IMR-90 (cell line): ENCODE results near the gene ARHGAP19. TPM values are rescaled to one million over a fixed set of nuclear protein-coding genes. Genes with fewer than 3 reads are reported as not detected.

Experiments used
- ATAC-seq: fragments of 200-7000 bp; cut with Tn5 transposase; 2 replicates; pipeline ENCODE4 v1.9.1; 2020; ENCODE audit warnings: low read depth, mild to moderate bottlenecking, moderate library complexity
- BruUV-seq: library from RNA; stranded (reverse); fragments of 400-500 nt; replicated peaks from 2 replicates; lab custom pipeline; 2021; lab: Mats Ljungman, UMichigan
- CTCF ChIA-PET: fragments of 300-600 bp; formaldehyde crosslinking; extraction: SDS; loops from one replicate; lab custom pipeline; 2021; ENCODE audit warnings: antibody characterized with exemption; lab: Yijun Ruan, JAX
- POLR2A ChIA-PET: fragments of 300-600 bp; sonication (Branson Sonifier 250); formaldehyde crosslinking; loops from one replicate; lab custom pipeline; 2022; ENCODE audit warnings: antibody characterized with exemption; ENCODE audit not compliant: unreplicated experiment; lab: Charles Lee
- DNase-seq: peaks from one replicate; pipeline ENCODE4 v3.0.0; 2013
- H2AFZ ChIP-seq: replicated peaks from 2 replicates; pipeline ENCODE3; 2013; ENCODE audit warnings: low read length, mild to moderate bottlenecking; ENCODE audit not compliant: poor library complexity
- H2AK5ac ChIP-seq: 2 replicates; pipeline ENCODE4 v1.6.1; 2013; ENCODE audit warnings: low read depth, low read length, inconsistent platforms
- H2AK9ac ChIP-seq: replicated peaks from 2 replicates; pipeline ENCODE3; 2013; ENCODE audit warnings: mild to moderate bottlenecking, low read depth, low read length, moderate library complexity; ENCODE audit not compliant: poor library complexity
- H2BK120ac ChIP-seq: 2 replicates; pipeline ENCODE4 v1.6.1; 2013; ENCODE audit warnings: low read depth, low read length, inconsistent platforms
- H2BK15ac ChIP-seq: 3 replicates; pipeline ENCODE4 v1.6.1; 2013; ENCODE audit warnings: low read depth, low read length, inconsistent platforms
- H2BK20ac ChIP-seq: 2 replicates; pipeline ENCODE4 v1.6.1; 2013; ENCODE audit warnings: low read depth, mild to moderate bottlenecking, inconsistent platforms, low read length, moderate library complexity
- H2BK5ac ChIP-seq: 2 replicates; pipeline ENCODE4 v1.6.1; 2013; ENCODE audit warnings: mild to moderate bottlenecking, low read depth, low read length, inconsistent platforms; ENCODE audit not compliant: poor library complexity, severe bottlenecking
- H3K14ac ChIP-seq: replicated peaks from 2 replicates; pipeline ENCODE4 v1.6.1; 2013; ENCODE audit warnings: low read depth, low read length, inconsistent platforms
- H3K18ac ChIP-seq: 2 replicates; pipeline ENCODE4 v1.6.1; 2013; ENCODE audit warnings: low read depth, low read length, control low read depth
- H3K23ac ChIP-seq: 2 replicates; pipeline ENCODE4 v1.6.1; 2013; ENCODE audit warnings: low read depth, low read length, inconsistent platforms
- H3K27ac ChIP-seq: 2 replicates; pipeline ENCODE4 v1.5.1; 2013; ENCODE audit warnings: mild to moderate bottlenecking, control low read depth, low read length; ENCODE audit not compliant: insufficient read depth
- H3K27me3 ChIP-seq: 2 replicates; pipeline ENCODE4 v1.6.1; 2013; ENCODE audit warnings: low read length; ENCODE audit not compliant: control insufficient read depth, insufficient read depth
- H3K36me3 ChIP-seq: 2 replicates; pipeline ENCODE4 v1.6.1; 2013; ENCODE audit warnings: low read length, mixed read lengths; ENCODE audit not compliant: control insufficient read depth, insufficient read depth
- H3K4ac ChIP-seq: 2 replicates; pipeline ENCODE4 v1.6.1; 2013; ENCODE audit warnings: low read depth, low read length, inconsistent platforms
- H3K4me1 ChIP-seq: 2 replicates; pipeline ENCODE4 v1.6.1; 2013; ENCODE audit warnings: low read length, mixed read lengths; ENCODE audit not compliant: control insufficient read depth, insufficient read depth
- H3K4me2 ChIP-seq: 2 replicates; pipeline ENCODE4 v1.6.1; 2013; ENCODE audit warnings: low read depth, mild to moderate bottlenecking, control low read depth, low read length, moderate library complexity
- H3K4me3 ChIP-seq: 2 replicates; pipeline ENCODE4 v1.5.1; 2013; ENCODE audit warnings: low read depth, mild to moderate bottlenecking, control low read depth, low read length, moderate library complexity; ENCODE audit not compliant: insufficient read depth
- H3K56ac ChIP-seq: 2 replicates; pipeline ENCODE4 v1.6.1; 2013; ENCODE audit warnings: low read length, inconsistent platforms; ENCODE audit not compliant: insufficient read depth; ENCODE audit errors: extremely low read depth
- H3K79me1 ChIP-seq, 2 experiments: 2 replicates each; pipeline ENCODE4 v1.6.1; 2013; ENCODE audit warnings: low read length in 2 of 2, inconsistent platforms in 1 of 2, low read depth in 1 of 2
- H3K9ac ChIP-seq: 2 replicates; pipeline ENCODE4 v1.6.1; 2013; ENCODE audit warnings: low read depth, low read length, control low read depth
- H3K9me1 ChIP-seq: 2 replicates; pipeline ENCODE4 v1.6.1; 2013; ENCODE audit warnings: low read length, inconsistent platforms; ENCODE audit not compliant: insufficient read depth
- H3K9me3 ChIP-seq: 2 replicates; pipeline ENCODE4 v1.6.1; 2013; ENCODE audit warnings: low read length; ENCODE audit not compliant: control insufficient read depth, insufficient read depth
- H4K20me1 ChIP-seq: 2 replicates; pipeline ENCODE4 v1.6.1; 2013; ENCODE audit warnings: low read length, inconsistent platforms; ENCODE audit not compliant: insufficient read depth
- H4K5ac ChIP-seq: 2 replicates; pipeline ENCODE4 v1.6.1; 2013; ENCODE audit warnings: mild to moderate bottlenecking, low read depth, low read length, control low read depth
- H4K8ac ChIP-seq, 2 experiments: 2 replicates each; pipeline ENCODE4 v1.6.1; 2013; ENCODE audit warnings: low read depth in 2 of 2, low read length in 2 of 2, control low read depth in 1 of 2, inconsistent platforms in 1 of 2
- H4K91ac ChIP-seq: 2 replicates; pipeline ENCODE4 v1.6.1; 2013; ENCODE audit warnings: low read depth, low read length, inconsistent platforms; ENCODE audit not compliant: insufficient read depth
- CHD1 ChIP-seq: IDR thresholded peaks from 2 replicates; pipeline ENCODE4 v1.6.1; 2012; ENCODE audit warnings: low read depth, low read length, improper control_type of control experiment
- MAFK ChIP-seq: IDR thresholded peaks from 2 replicates; pipeline ENCODE4 v1.6.1; 2012; ENCODE audit warnings: low read depth, low read length, improper control_type of control experiment
- MAZ ChIP-seq: IDR thresholded peaks from 2 replicates; pipeline ENCODE4 v1.6.1; 2012; ENCODE audit warnings: low read depth, mild to moderate bottlenecking, low read length, improper control_type of control experiment, moderate library complexity, borderline replicate concordance
- MXI1 ChIP-seq: IDR thresholded peaks from 2 replicates; pipeline ENCODE4 v1.6.1; 2012; ENCODE audit warnings: low read depth, mild to moderate bottlenecking, low read length, moderate library complexity, borderline replicate concordance
- NFE2L2 ChIP-seq: fragments of 150-350 bp; IDR thresholded peaks from 2 replicates; pipeline ENCODE4 v1.6.1; 2016; ENCODE audit warnings: low read depth, mild to moderate bottlenecking, low read length
- POLR2A ChIP-seq: IDR thresholded peaks from 2 replicates; pipeline ENCODE4 v1.6.1; 2012; ENCODE audit warnings: mild to moderate bottlenecking, low read depth, low read length
- RAD21 ChIP-seq: IDR thresholded peaks from 2 replicates; pipeline ENCODE4 v1.6.1; 2012; ENCODE audit warnings: low read length, improper control_type of control experiment
- RCOR1 ChIP-seq: IDR thresholded peaks from 2 replicates; pipeline ENCODE4 v1.6.1; 2012; ENCODE audit warnings: mild to moderate bottlenecking, low read length, improper control_type of control experiment; ENCODE audit not compliant: insufficient replicate concordance
- RFX5 ChIP-seq: IDR thresholded peaks from 2 replicates; pipeline ENCODE4 v1.8.0; 2012; ENCODE audit warnings: low read depth, mild to moderate bottlenecking, low read length, moderate library complexity
- WGBS, 2 experiments: methylation state at CpG; one replicate each; pipeline versions ENCODE4 v1.1.5 to v1.1.7; 2013; ENCODE audit warnings: missing lambda C conversion rate in 2 of 2; ENCODE audit not compliant: insufficient read length in 1 of 2; ENCODE audit errors: extremely low coverage in 2 of 2; 5-methylcytosine and 5-hydroxymethylcytosine counted together
- dilution Hi-C: fragments of 300-500 bp; cut with HindIII; formaldehyde crosslinking; loops from one replicate; pipeline ENCODE4 v1.14.3; 2018; ENCODE audit warnings: low sequenced_read_pairs; ENCODE audit not compliant: unreplicated experiment
- in situ Hi-C: fragments of 300-500 bp; cut with MboI; formaldehyde crosslinking; loops from 3 replicates; pipeline ENCODE4 v1.14.3; 2019; ENCODE audit warnings: low sequenced_read_pairs, inconsistent platforms, mixed read lengths
- intact Hi-C: fragments of 100-400 bp; cut with micrococcal nuclease; formaldehyde crosslinking; loops from 2 replicates; pipeline ENCODE4 v1.10.0; 2022
- polyA plus RNA-seq, 3 experiments: library from polyadenylated mRNA; depleted of rRNA; stranded (reverse); fragments of >200 nt; gene quantifications; 2 replicates each; pipeline ENCODE4 v1.2.3, GENCODE V29; 2012; ENCODE audit warnings: low replicate concordance in 1 of 3
- total RNA-seq: library from RNA; depleted of rRNA; stranded (reverse); fragments of >200 nt; gene quantifications from 2 replicates; pipeline ENCODE4 v1.2.3, GENCODE V29; 2012
- TF ChIP-seq, protein P1 (sequence below): fragments of 150-350 bp; IDR thresholded peaks from 2 replicates; pipeline ENCODE4 v1.6.1; 2016; ENCODE audit warnings: low read depth, mild to moderate bottlenecking, low read length, moderate library complexity, borderline replicate concordance

The ARHGAP19 gene
- total and polyA plus RNA-seq, 2 of the 4 experiments (the other 2 are of a cell fraction), result 6.3 to 7.0 TPM

DNA sequence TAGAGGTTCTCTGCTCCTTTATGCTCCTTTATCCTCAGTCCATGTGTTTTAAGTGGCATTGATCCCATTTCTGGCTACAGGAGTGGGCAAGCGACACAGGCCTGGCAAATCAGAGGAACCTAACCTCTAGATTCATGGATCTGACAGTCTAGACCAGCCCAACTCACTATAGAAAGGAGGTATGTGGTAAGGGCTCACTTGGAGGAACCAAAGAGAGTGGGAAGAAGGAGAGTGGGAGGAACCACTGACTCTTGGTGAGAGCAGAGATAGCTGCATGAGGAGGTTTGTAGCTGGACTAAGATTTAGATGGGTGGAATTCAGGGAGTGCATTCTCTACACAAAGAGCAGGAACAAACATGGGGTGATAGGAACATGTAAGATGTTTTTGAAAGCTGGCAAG lies 15.0 kb upstream of the ARHGAP19 start:
- H3K9me3 ChIP-seq, result no peaks in the 10 kb centered on the region
- H3K27ac ChIP-seq, result no peak overlapping the region
- BruUV-seq, result no TSS peak
- H3K4me2 ChIP-seq, result no peak overlapping the region
- H2AK5ac ChIP-seq, result no peak overlapping the region
- no peak overlapping the region for H2BK15ac ChIP-seq
- H2AK9ac ChIP-seq, result no peak overlapping the region
- H2BK5ac ChIP-seq, result no peak overlapping the region
- H4K8ac ChIP-seq, result no peak overlapping the region
- H3K18ac ChIP-seq, result no peak overlapping the region
- H3K14ac ChIP-seq, result no peak overlapping the region
- POLR2A ChIA-PET, result no interaction called here
- WGBS, 2 experiments, result no CpG with 5 or more reads among the region's 1 CpG
- H2BK120ac ChIP-seq, result no peak overlapping the region
- CTCF ChIA-PET, result interaction anchor here (0.6 kb wide), 1 partner anchor 29 kb away, joined by 4 read pairs; no protein-coding TSS in a partner anchor
- no peaks in the 10 kb centered on the region for H4K20me1 ChIP-seq
- ATAC-seq, result no peak
- no peak overlapping the region for H2AFZ ChIP-seq
- H2BK20ac ChIP-seq, result no peak overlapping the region
- H3K4me3 ChIP-seq, result no peak overlapping the region
- no peaks in the 10 kb centered on the region for H3K79me1 ChIP-seq
- H3K36me3 ChIP-seq, result no peaks in the 10 kb centered on the region
- H3K9me1 ChIP-seq, result no peaks in the 10 kb centered on the region
- no peak for DNase-seq
- H3K4ac ChIP-seq, result no peak overlapping the region
- TF ChIP-seq MAZ, result no peak
- no peak for TF ChIP-seq RCOR1
- TF ChIP-seq CHD1, result no peak
- no peak for TF ChIP-seq MAFK
- TF ChIP-seq MXI1, result no peak
- no peak for TF ChIP-seq POLR2A
- TF ChIP-seq NFE2L2, result no peak
- TF ChIP-seq RAD21, result no peak
- no peak for TF ChIP-seq RFX5
- TF ChIP-seq, protein P1, sequence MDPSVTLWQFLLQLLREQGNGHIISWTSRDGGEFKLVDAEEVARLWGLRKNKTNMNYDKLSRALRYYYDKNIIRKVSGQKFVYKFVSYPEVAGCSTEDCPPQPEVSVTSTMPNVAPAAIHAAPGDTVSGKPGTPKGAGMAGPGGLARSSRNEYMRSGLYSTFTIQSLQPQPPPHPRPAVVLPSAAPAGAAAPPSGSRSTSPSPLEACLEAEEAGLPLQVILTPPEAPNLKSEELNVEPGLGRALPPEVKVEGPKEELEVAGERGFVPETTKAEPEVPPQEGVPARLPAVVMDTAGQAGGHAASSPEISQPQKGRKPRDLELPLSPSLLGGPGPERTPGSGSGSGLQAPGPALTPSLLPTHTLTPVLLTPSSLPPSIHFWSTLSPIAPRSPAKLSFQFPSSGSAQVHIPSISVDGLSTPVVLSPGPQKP, result no peak
- no peak overlapping the region for H3K56ac ChIP-seq
- no peak overlapping the region for H4K5ac ChIP-seq
- intact Hi-C loops, result no loop called here
- no peak overlapping the region for H3K23ac ChIP-seq
- peaks cover 3% of the 10 kb centered on the region; the same call in 1 of the 2 replicates for H3K27me3 ChIP-seq
- no peak overlapping the region for H4K91ac ChIP-seq
- in situ Hi-C loops, result no loop called here
- H3K4me1 ChIP-seq, result no peaks in the 10 kb centered on the region
- H3K9ac ChIP-seq, result no peak overlapping the region
- dilution Hi-C loops, result no loop called here
